ENCODE results near the gene CPLX3. TPM values are rescaled to one million over a fixed set of nuclear protein-coding genes. Genes with fewer than 3 reads are reported as not detected.

The CPLX3 gene
- polyA plus RNA-seq, 3 donors: 0.12 TPM; not detected in 2

GRCh38 chr15:74851960-74852359 is 25.5 kb downstream of the CPLX3 start:
- WGBS (ENCODE audit: insufficient coverage): 96% methylated on average over 7 of the region's 7 CpGs
- no peak overlapping the region for H3K4me2 ChIP-seq (replicated peaks; ENCODE audit: extremely low read depth, low read length, poor library complexity, severe bottlenecking)
- H3K4me3 ChIP-seq (replicated peaks in 1 of 3; ENCODE audit: low read depth in 2 of 3, low read length in 3 of 3): no peak overlapping the region
- no peak overlapping the region for H3K27ac ChIP-seq (ENCODE audit: low read depth in 1 of 2, low read length in 2 of 2)
- peaks cover 89% of the 10 kb centered on the region for H4K20me1 ChIP-seq (ENCODE audit: insufficient read depth, low read length)
- Mint-ChIP-seq H3K9me3 (no peaks in the 10 kb centered on the region), H3K27me3 (ENCODE audit: low read depth in 3 of 3) (peaks cover 0 to 1% (median 0%) of the 10 kb centered on the region in 3 donors), H3K4me1 (peaks cover 7% of the 10 kb centered on the region), H3K4me3 (no peak overlapping the region), H3K36me3 (peaks cover 72 to 88% of the 10 kb centered on the region in 2 donors), H3K27ac (peak overlapping the region in 1 of 7 donors; percentile 25)
- no peak for DNase-seq
- no peaks in the 10 kb centered on the region for H3K4me1 ChIP-seq (ENCODE audit: control insufficient read depth in 1 of 2, insufficient read depth in 2 of 2, low read length in 2 of 2)
- no peak overlapping the region for H2AFZ ChIP-seq (ENCODE audit: insufficient read depth, low read depth, low read length, poor library complexity, severe bottlenecking)
- peaks cover 32% of the 10 kb centered on the region for H3K79me2 ChIP-seq (ENCODE audit: insufficient read depth, low read length)
- no peaks in the 10 kb centered on the region for H3K27me3 ChIP-seq (ENCODE audit: control insufficient read depth in 2 of 2, insufficient read depth in 2 of 2, low read length in 2 of 2)
- no peak for TF ChIP-seq CTCF (IDR thresholded peaks at IDR 0.05)
- no peaks in the 10 kb centered on the region for H3K9me3 ChIP-seq (replicated peaks in 1 of 2; ENCODE audit: control insufficient read depth in 1 of 2, insufficient read depth in 1 of 2, low read length in 2 of 2)
- intact Hi-C loops (cut with micrococcal nuclease): no loop called here
- H3K36me3 ChIP-seq (replicated peaks in 1 of 2; ENCODE audit: control insufficient read depth in 1 of 2, insufficient read depth in 2 of 2, low read length in 2 of 2): peaks cover 77 to 84% of the 10 kb centered on the region in 2 donors
- H3K9ac ChIP-seq (ENCODE audit: insufficient read depth, low read length, poor library complexity, severe bottlenecking): no peak overlapping the region

GRCh38 chr15:74854453-74855022 is 28.1 kb downstream of the CPLX3 start:
- Mint-ChIP-seq H3K4me1 (peaks cover 29% of the 10 kb centered on the region), H3K27me3 (ENCODE audit: low read depth in 3 of 3) (peaks cover 0 to 1% (median 0%) of the 10 kb centered on the region in 3 donors), H3K27ac (peak overlapping the region in 1 of 7 donors; percentile 10), H3K4me3 (no peak overlapping the region), H3K36me3 (peaks cover 57 to 78% of the 10 kb centered on the region in 2 donors), H3K9me3 (no peaks in the 10 kb centered on the region)
- peaks cover 62 to 69% of the 10 kb centered on the region in 2 donors for H3K36me3 ChIP-seq (replicated peaks in 1 of 2; ENCODE audit: control insufficient read depth in 1 of 2, insufficient read depth in 2 of 2, low read length in 2 of 2)
- no peak for TF ChIP-seq CTCF (IDR thresholded peaks at IDR 0.05)
- no peaks in the 10 kb centered on the region for H3K9me3 ChIP-seq (replicated peaks in 1 of 2; ENCODE audit: control insufficient read depth in 1 of 2, insufficient read depth in 1 of 2, low read length in 2 of 2)
- no peak overlapping the region for H2AFZ ChIP-seq (ENCODE audit: insufficient read depth, low read depth, low read length, poor library complexity, severe bottlenecking)
- DNase-seq: no peak
- H3K9ac ChIP-seq (ENCODE audit: insufficient read depth, low read length, poor library complexity, severe bottlenecking): no peak overlapping the region
- peaks cover 98% of the 10 kb centered on the region for H4K20me1 ChIP-seq (ENCODE audit: insufficient read depth, low read length)
- 98% methylated on average over 10 of the region's 13 CpGs for WGBS (ENCODE audit: insufficient coverage)
- no peak overlapping the region for H3K4me3 ChIP-seq (replicated peaks in 1 of 3; ENCODE audit: low read depth in 2 of 3, low read length in 3 of 3)
- H3K4me1 ChIP-seq (ENCODE audit: control insufficient read depth in 1 of 2, insufficient read depth in 2 of 2, low read length in 2 of 2): peaks cover under 1 to 14% of the 10 kb centered on the region in 2 donors
- intact Hi-C loops (cut with micrococcal nuclease): no loop called here
- peaks cover 58% of the 10 kb centered on the region for H3K79me2 ChIP-seq (ENCODE audit: insufficient read depth, low read length)
- no peak overlapping the region for H3K27ac ChIP-seq (ENCODE audit: low read depth in 1 of 2, low read length in 2 of 2)
- H3K4me2 ChIP-seq (replicated peaks; ENCODE audit: extremely low read depth, low read length, poor library complexity, severe bottlenecking): no peak overlapping the region
- H3K27me3 ChIP-seq (ENCODE audit: control insufficient read depth in 2 of 2, insufficient read depth in 2 of 2, low read length in 2 of 2): no peaks in the 10 kb centered on the region
